Endothelial cell of umbilical vein (primary cell): ENCODE results near the gene SELENOM. TPM values are rescaled to one million over a fixed set of nuclear protein-coding genes. Genes with fewer than 3 reads are reported as not detected.
"Not testable (repeated sequence)": the region's sequence is repeated elsewhere in the genome, so short reads cannot be mapped to it uniquely, and the experiment has no call there.

Experiments
- BruUV-seq: library from RNA; stranded (reverse); fragments of 400-500 nt; replicated peaks from 2 replicates; lab custom pipeline; 2021; lab: Mats Ljungman, UMichigan
- CTCF ChIA-PET: fragments of 300-600, 350-600 bp; sonication (Branson Sonifier 250); formaldehyde crosslinking; loops from one replicate; lab custom pipeline; 2021; ENCODE audit warnings: antibody characterized with exemption, inconsistent platforms; lab: Charles Lee
- POLR2A ChIA-PET: fragments of 300-600, 350-600 bp; sonication (Branson Sonifier 250); formaldehyde crosslinking; loops from one replicate; lab custom pipeline; 2021; ENCODE audit warnings: antibody characterized with exemption, inconsistent platforms; lab: Charles Lee
- DNase-seq: peaks from one replicate; pipeline ENCODE4 v3.0.0-alpha.2; 2011; ENCODE audit warnings: low read depth, low spot score
- FAIRE-seq: peaks from 2 replicates; lab custom pipeline; 2011; peaks lifted over from hg19 to GRCh38; lab: Jason Lieb, UNC
- H2AFZ ChIP-seq: 2 replicates; pipeline ENCODE4 v1.6.0; 2012; ENCODE audit warnings: low read depth, low read length, control low read depth, inconsistent platforms
- H3K27ac ChIP-seq: 2 replicates; pipeline ENCODE4 v1.5.1; 2011; ENCODE audit warnings: low read depth, mild to moderate bottlenecking, control low read depth, low read length, moderate library complexity; ENCODE audit not compliant: insufficient read depth
- H3K27me3 ChIP-seq, 2 experiments: 2 replicates each; pipeline versions ENCODE4 v1.6.0 to v1.6.1; 2011; ENCODE audit warnings: low read length in 2 of 2, mixed read lengths in 1 of 2; ENCODE audit not compliant: control insufficient read depth in 2 of 2, insufficient read depth in 2 of 2
- H3K36me3 ChIP-seq, 2 experiments: 2 replicates in 1 of 2; 3 replicates in 1 of 2; pipeline ENCODE4 v1.5.1; 2011; ENCODE audit warnings: low read length in 2 of 2, mild to moderate bottlenecking in 1 of 2, moderate library complexity in 1 of 2; ENCODE audit not compliant: control insufficient read depth in 2 of 2, insufficient read depth in 2 of 2; ENCODE audit errors: extremely low read depth in 1 of 2
- H3K4me1 ChIP-seq: 3 replicates; pipeline ENCODE4 v1.5.1; 2011; ENCODE audit warnings: mild to moderate bottlenecking, low read length; ENCODE audit not compliant: control insufficient read depth, insufficient read depth; ENCODE audit errors: extremely low read depth
- H3K4me2 ChIP-seq: 2 replicates; pipeline ENCODE4 v1.6.1; 2011; ENCODE audit warnings: low read length, control low read depth, mixed read lengths; ENCODE audit not compliant: insufficient read depth
- H3K4me3 ChIP-seq, 3 experiments: fragments of 200-600 bp in 1 of 3; sonication (generic), shearing (Covaris generic) in 1 of 3; replicated peaks in 1 of 3; 2 replicates each; pipeline ENCODE4 v1.5.1; 2011 to 2016; ENCODE audit warnings: control low read depth in 3 of 3, low read length in 3 of 3, mild to moderate bottlenecking in 2 of 3, inconsistent platforms in 1 of 3, low read depth in 1 of 3, moderate library complexity in 1 of 3; ENCODE audit not compliant: insufficient read depth in 1 of 3
- H3K79me2 ChIP-seq: 2 replicates; pipeline ENCODE4 v1.6.0; 2012; ENCODE audit warnings: low read length, inconsistent platforms; ENCODE audit not compliant: control insufficient read depth, insufficient read depth
- H3K9ac ChIP-seq: replicated peaks from 2 replicates; pipeline ENCODE3; 2011; ENCODE audit warnings: low read length, control low read depth; ENCODE audit not compliant: insufficient read depth; ENCODE audit errors: extremely low read depth
- H3K9me1 ChIP-seq: replicated peaks from 3 replicates; pipeline ENCODE4 v1.6.0; 2011; ENCODE audit warnings: mild to moderate bottlenecking, low read length; ENCODE audit not compliant: control insufficient read depth, insufficient read depth; ENCODE audit errors: extremely low read depth
- H3K9me3 ChIP-seq: replicated peaks from 2 replicates; pipeline ENCODE4 v1.5.1; 2012; ENCODE audit warnings: low read length, inconsistent platforms; ENCODE audit not compliant: control insufficient read depth, insufficient read depth
- H4K20me1 ChIP-seq: replicated peaks from 2 replicates; pipeline ENCODE3; 2011; ENCODE audit warnings: mild to moderate bottlenecking, low read length; ENCODE audit not compliant: control insufficient read depth, insufficient read depth; ENCODE audit errors: extremely low read depth
- EZH2 ChIP-seq: IDR thresholded peaks from 2 replicates; pipeline ENCODE4 v1.6.1; 2012; ENCODE audit warnings: borderline replicate concordance, low read depth, mild to moderate bottlenecking, moderate library complexity, low read length, inconsistent platforms; ENCODE audit not compliant: severe bottlenecking
- FOS ChIP-seq: IDR thresholded peaks from 2 replicates; pipeline ENCODE4 v1.6.1; 2011; ENCODE audit warnings: mild to moderate bottlenecking, low read length, moderate library complexity, borderline replicate concordance; ENCODE audit not compliant: insufficient read depth
- GATA2 ChIP-seq: IDR thresholded peaks from 2 replicates; pipeline ENCODE4 v1.7.0; 2011; ENCODE audit warnings: low read depth, mild to moderate bottlenecking, moderate library complexity, mixed read lengths, low read length; ENCODE audit not compliant: insufficient read length, insufficient read depth
- JUN ChIP-seq: IDR thresholded peaks from 2 replicates; pipeline ENCODE4 v1.6.1; 2011; ENCODE audit warnings: borderline replicate concordance, low read depth; ENCODE audit not compliant: insufficient read length, insufficient read depth
- MYC ChIP-seq: IDR thresholded peaks from one replicate; pipeline ENCODE4 v1.6.1; 2011; ENCODE audit warnings: mild to moderate bottlenecking, low read depth, low read length
- POLR2A ChIP-seq: IDR thresholded peaks from 2 replicates; pipeline ENCODE4 v1.6.1; 2012; ENCODE audit warnings: low read depth, mild to moderate bottlenecking, control low read depth, low read length
- POLR2AphosphoS5 ChIP-seq: IDR thresholded peaks from 2 replicates; pipeline ENCODE4 v1.6.1; 2012; ENCODE audit warnings: low read depth, mild to moderate bottlenecking, control low read depth, low read length, moderate library complexity; ENCODE audit not compliant: insufficient read depth
- dilution Hi-C: fragments of 300-500 bp; cut with MboI; formaldehyde crosslinking; loops from one replicate; pipeline ENCODE4 v1.15.0; 2019; ENCODE audit warnings: low sequenced_read_pairs; ENCODE audit not compliant: extremely low pct_ligation_motif_present
- intact Hi-C: fragments of 100-400 bp; cut with micrococcal nuclease; formaldehyde crosslinking; loops from one replicate; pipeline ENCODE4 v1.10.0; 2022
- polyA plus RNA-seq, 4 experiments: library from polyadenylated mRNA; depleted of rRNA in 3 of 4; stranded (reverse) in 3 of 4; unstranded in 1 of 4; fragments of >200 nt; gene quantifications; 2 replicates each; pipeline versions ENCODE4 v1.2.1 to v1.2.3, GENCODE V29; 2011 to 2012; ENCODE audit warnings: missing spikeins in 1 of 4
- total RNA-seq: library from RNA; stranded (reverse); gene quantifications from 2 replicates; pipeline ENCODE4 v1.2.3, GENCODE V29; 2021
- TF ChIP-seq, protein P1 (sequence below), 2 donors: IDR thresholded peaks; 1 replicate in 1 of 2; 2 replicates in 1 of 2; pipeline ENCODE4 v1.5.1; 2011; ENCODE audit warnings: low read length in 2 of 2, mild to moderate bottlenecking in 2 of 2, moderate library complexity in 2 of 2, control low read depth in 1 of 2, inconsistent platforms in 1 of 2, low read depth in 1 of 2; ENCODE audit not compliant: insufficient read depth in 1 of 2; ENCODE audit errors: extremely low read depth in 1 of 2
- TF ChIP-seq, protein P2 (sequence below): IDR thresholded peaks from 2 replicates; pipeline ENCODE4 v1.6.1; 2011; ENCODE audit not compliant: insufficient read depth, insufficient read length

The SELENOM gene
- total and polyA plus RNA-seq, 2 donors (not counting 3 experiments of a cell fraction or from before 2014, with no cell fraction given): 29.6 to 87.1 TPM

DNA sequence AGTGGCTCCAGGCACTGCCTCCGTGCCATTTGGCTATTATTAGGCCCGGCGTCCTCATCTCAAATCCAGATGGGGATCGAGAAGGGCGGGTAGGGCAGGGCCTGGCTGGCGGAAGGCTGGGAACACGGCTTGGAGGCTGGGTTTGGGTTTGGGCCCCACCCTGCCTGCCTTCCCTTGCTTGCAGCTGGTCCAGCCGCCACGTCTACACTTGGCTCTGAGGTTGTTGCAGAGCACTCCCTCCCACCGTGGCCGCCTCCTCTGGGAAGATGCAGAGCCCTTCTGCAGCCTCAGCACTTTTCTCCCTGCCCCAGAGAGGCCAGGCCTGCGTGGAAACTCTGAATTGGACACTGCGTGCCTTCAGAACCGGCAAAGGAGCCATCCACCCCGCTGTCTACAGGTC, 31.4 kb downstream of the SELENOM start:
- Histone ChIP-seq H3K36me3 (no peaks in the 10 kb centered on the region), H3K27ac (no peak overlapping the region), H2AFZ (no peak overlapping the region), H3K27me3 (no peaks in the 10 kb centered on the region), H3K9ac (no peak overlapping the region), H3K4me1 (peaks cover 10% of the 10 kb centered on the region), H3K79me2 (no peaks in the 10 kb centered on the region), H3K9me1 (no peaks in the 10 kb centered on the region), H3K4me3 (no peak overlapping the region), H3K4me2 (no peak overlapping the region), H3K9me3 (no peaks in the 10 kb centered on the region), H4K20me1 (no peaks in the 10 kb centered on the region)
- intact Hi-C loops (no loop called here), dilution Hi-C loops (no loop called here)
- BruUV-seq: no TSS peak
- ChIA-PET CTCF (no interaction called here), POLR2A (no interaction called here)
- DNase-seq (no peak), FAIRE-seq (no peak)
- no peak for TF ChIP-seq POLR2AphosphoS5
- no peak for TF ChIP-seq EZH2
- TF ChIP-seq, protein P1, sequence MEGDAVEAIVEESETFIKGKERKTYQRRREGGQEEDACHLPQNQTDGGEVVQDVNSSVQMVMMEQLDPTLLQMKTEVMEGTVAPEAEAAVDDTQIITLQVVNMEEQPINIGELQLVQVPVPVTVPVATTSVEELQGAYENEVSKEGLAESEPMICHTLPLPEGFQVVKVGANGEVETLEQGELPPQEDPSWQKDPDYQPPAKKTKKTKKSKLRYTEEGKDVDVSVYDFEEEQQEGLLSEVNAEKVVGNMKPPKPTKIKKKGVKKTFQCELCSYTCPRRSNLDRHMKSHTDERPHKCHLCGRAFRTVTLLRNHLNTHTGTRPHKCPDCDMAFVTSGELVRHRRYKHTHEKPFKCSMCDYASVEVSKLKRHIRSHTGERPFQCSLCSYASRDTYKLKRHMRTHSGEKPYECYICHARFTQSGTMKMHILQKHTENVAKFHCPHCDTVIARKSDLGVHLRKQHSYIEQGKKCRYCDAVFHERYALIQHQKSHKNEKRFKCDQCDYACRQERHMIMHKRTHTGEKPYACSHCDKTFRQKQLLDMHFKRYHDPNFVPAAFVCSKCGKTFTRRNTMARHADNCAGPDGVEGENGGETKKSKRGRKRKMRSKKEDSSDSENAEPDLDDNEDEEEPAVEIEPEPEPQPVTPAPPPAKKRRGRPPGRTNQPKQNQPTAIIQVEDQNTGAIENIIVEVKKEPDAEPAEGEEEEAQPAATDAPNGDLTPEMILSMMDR (IDR thresholded peaks at IDR 0.05; ENCODE audit: extremely low read depth in 1 of 2, insufficient read depth in 1 of 2, low read depth in 1 of 2, low read length in 2 of 2): no peak
- no peak for TF ChIP-seq JUN
- no peak for TF ChIP-seq FOS
- TF ChIP-seq, protein P2, sequence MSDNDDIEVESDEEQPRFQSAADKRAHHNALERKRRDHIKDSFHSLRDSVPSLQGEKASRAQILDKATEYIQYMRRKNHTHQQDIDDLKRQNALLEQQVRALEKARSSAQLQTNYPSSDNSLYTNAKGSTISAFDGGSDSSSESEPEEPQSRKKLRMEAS: no peak
- TF ChIP-seq MYC: no peak
- TF ChIP-seq GATA2: no peak
- no peak for TF ChIP-seq POLR2A

DNA sequence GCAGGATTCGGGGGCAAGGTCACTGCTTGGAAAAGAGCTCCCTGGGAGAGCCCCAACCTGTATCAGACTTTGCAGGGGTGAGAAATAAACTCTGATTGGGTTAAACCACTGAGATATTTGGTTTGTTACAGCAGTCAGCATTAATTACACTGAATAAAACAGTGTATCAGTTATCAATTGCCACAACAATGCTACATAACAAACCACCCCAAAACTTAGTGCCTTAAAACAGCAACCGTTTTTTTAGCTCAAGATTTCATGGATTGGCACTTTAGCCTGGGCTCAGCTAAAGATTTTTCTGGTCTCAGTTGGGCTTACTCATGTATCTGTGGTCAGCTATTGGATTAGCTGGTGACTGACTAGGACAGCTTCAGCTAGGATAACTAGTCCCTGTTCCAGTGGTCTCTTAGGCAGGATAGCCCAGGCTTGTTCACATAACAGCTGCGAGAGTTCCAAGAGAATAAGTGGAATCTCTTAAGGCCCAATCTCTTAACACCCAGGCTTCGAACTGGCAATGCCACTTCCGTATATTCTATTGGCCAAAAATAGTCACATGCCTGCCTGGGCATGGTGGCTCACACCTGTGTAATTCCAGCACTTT, 33.7 kb downstream of the SELENOM start:
- H3K36me3 ChIP-seq, dilution Hi-C loops, H3K9me1 ChIP-seq, H3K4me3 ChIP-seq, H4K20me1 ChIP-seq, H3K9ac ChIP-seq, intact Hi-C loops, H3K27ac ChIP-seq, BruUV-seq, H2AFZ ChIP-seq, H3K9me3 ChIP-seq, H3K4me2 ChIP-seq, H3K4me1 ChIP-seq, DNase-seq, H3K79me2 ChIP-seq, H3K27me3 ChIP-seq, FAIRE-seq, POLR2A ChIA-PET: not testable (repeated sequence)
- CTCF ChIA-PET: interaction anchor here (0.8 to 1.6 kb wide), 2 partner anchors 18 to 37 kb away, joined by 3 read pairs; no protein-coding TSS in a partner anchor
